H9 (cell line): ENCODE results near the gene LZIC. TPM values are rescaled to one million over a fixed set of nuclear protein-coding genes. Genes with fewer than 3 reads are reported as not detected.
"Not testable (repeated sequence)": the region's sequence is repeated elsewhere in the genome, so short reads cannot be mapped to it uniquely, and the experiment has no call there.

ENCODE experiments used
- DNase-seq: peaks from one replicate; pipeline ENCODE4 v3.0.0-alpha.2; 2017
- H2AFZ ChIP-seq: one replicate; pipeline ENCODE4 v1.6.1; 2013; ENCODE audit warnings: mild to moderate bottlenecking, low read length, control low read depth, moderate library complexity
- H2AK5ac ChIP-seq: 2 replicates; pipeline ENCODE4 v1.6.1; 2013; ENCODE audit warnings: low read length, control low read depth, mixed read lengths; ENCODE audit not compliant: insufficient read length
- H2BK120ac ChIP-seq: one replicate; pipeline ENCODE4 v1.6.1; 2013; ENCODE audit warnings: low read depth, mild to moderate bottlenecking, low read length, control low read depth, inconsistent platforms; ENCODE audit not compliant: poor library complexity, severe bottlenecking
- H2BK12ac ChIP-seq: 2 replicates; pipeline ENCODE4 v1.6.1; 2013; ENCODE audit warnings: low read length, control low read depth, mixed read lengths, low read depth; ENCODE audit not compliant: insufficient read length
- H2BK15ac ChIP-seq: 2 replicates; pipeline ENCODE4 v1.6.1; 2013; ENCODE audit warnings: low read depth, low read length, control low read depth
- H2BK20ac ChIP-seq: one replicate; pipeline ENCODE4 v1.6.1; 2013; ENCODE audit warnings: low read depth, mild to moderate bottlenecking, low read length, control low read depth, inconsistent platforms; ENCODE audit not compliant: poor library complexity, severe bottlenecking
- H2BK5ac ChIP-seq: 2 replicates; pipeline ENCODE4 v1.6.1; 2013; ENCODE audit warnings: low read length, control low read depth, mixed read lengths; ENCODE audit not compliant: insufficient read length
- H3K14ac ChIP-seq: 2 replicates; pipeline ENCODE4 v1.6.1; 2013; ENCODE audit warnings: low read length, control low read depth; ENCODE audit not compliant: insufficient read depth
- H3K18ac ChIP-seq: 2 replicates; pipeline ENCODE4 v1.6.1; 2013; ENCODE audit warnings: low read depth, mild to moderate bottlenecking, mixed read lengths, low read length, control low read depth; ENCODE audit not compliant: insufficient read length
- H3K23ac ChIP-seq: 2 replicates; pipeline ENCODE4 v1.6.1; 2013; ENCODE audit warnings: low read length, control low read depth, mixed read lengths, low read depth; ENCODE audit not compliant: insufficient read length
- H3K23me2 ChIP-seq: 2 replicates; pipeline ENCODE4 v1.6.1; 2013; ENCODE audit warnings: low read depth, mild to moderate bottlenecking, mixed read lengths, low read length, control low read depth; ENCODE audit not compliant: insufficient read length, poor library complexity, severe bottlenecking
- H3K27ac ChIP-seq: 2 replicates; pipeline ENCODE4 v1.5.1; 2013; ENCODE audit warnings: low read length, control low read depth, mixed read lengths, low read depth; ENCODE audit not compliant: insufficient read length
- H3K27me3 ChIP-seq: 2 replicates; pipeline ENCODE4 v1.6.1; 2013; ENCODE audit warnings: low read length, control low read depth, inconsistent platforms; ENCODE audit not compliant: insufficient read depth
- H3K4ac ChIP-seq: 2 replicates; pipeline ENCODE4 v1.6.1; 2013; ENCODE audit warnings: low read depth, mild to moderate bottlenecking, control low read depth, inconsistent platforms, low read length, moderate library complexity
- H3K4me1 ChIP-seq: 2 replicates; pipeline ENCODE4 v1.6.1; 2013; ENCODE audit warnings: low read length, control low read depth, inconsistent platforms; ENCODE audit not compliant: insufficient read depth
- H3K4me2 ChIP-seq: 2 replicates; pipeline ENCODE4 v1.6.1; 2013; ENCODE audit warnings: low read length, control low read depth, mixed read lengths; ENCODE audit not compliant: insufficient read length, insufficient read depth
- H3K56ac ChIP-seq: 2 replicates; pipeline ENCODE4 v1.6.1; 2013; ENCODE audit warnings: low read depth, mild to moderate bottlenecking, mixed read lengths, low read length, control low read depth; ENCODE audit not compliant: insufficient read length
- H3K79me1 ChIP-seq: 2 replicates; pipeline ENCODE4 v1.6.1; 2013; ENCODE audit warnings: low read depth, mild to moderate bottlenecking, moderate library complexity, low read length, control low read depth, inconsistent platforms; ENCODE audit not compliant: insufficient read depth, poor library complexity, severe bottlenecking
- H3K79me2 ChIP-seq: 2 replicates; pipeline ENCODE4 v1.6.1; 2013; ENCODE audit warnings: low read length, control low read depth, inconsistent platforms; ENCODE audit not compliant: insufficient read depth
- H3K9ac ChIP-seq: 2 replicates; pipeline ENCODE4 v1.6.1; 2013; ENCODE audit warnings: low read length, control low read depth, mixed read lengths; ENCODE audit not compliant: insufficient read length; ENCODE audit errors: extremely low read depth
- H3K9me3 ChIP-seq: one replicate; pipeline ENCODE4 v1.6.1; 2013; ENCODE audit warnings: low read depth, low read length, inconsistent platforms; ENCODE audit not compliant: control insufficient read depth
- H3T11ph ChIP-seq: one replicate; pipeline ENCODE4 v1.6.1; 2013; ENCODE audit warnings: mild to moderate bottlenecking, low read length, control low read depth, inconsistent platforms
- H4K20me1 ChIP-seq: one replicate; pipeline ENCODE4 v1.6.1; 2013; ENCODE audit not compliant: control insufficient read depth, insufficient read length, insufficient read depth
- H4K5ac ChIP-seq: 2 replicates; pipeline ENCODE4 v1.6.1; 2013; ENCODE audit warnings: low read depth, mild to moderate bottlenecking, mixed read lengths, low read length, control low read depth; ENCODE audit not compliant: insufficient read length
- H4K8ac ChIP-seq: replicated peaks from 2 replicates; pipeline ENCODE4 v1.6.1; 2013; ENCODE audit warnings: low read length, control low read depth, mixed read lengths, low read depth; ENCODE audit not compliant: insufficient read length
- H4K91ac ChIP-seq: 2 replicates; pipeline ENCODE4 v1.6.1; 2013; ENCODE audit warnings: low read depth, mild to moderate bottlenecking, moderate library complexity, mixed read lengths, low read length, control low read depth; ENCODE audit not compliant: insufficient read length
- H3K27ac Mint-ChIP-seq, 3 experiments: 2 replicates in 2 of 3; 3 replicates in 1 of 3; pipeline ENCODE4 v1.8.0; 2020 to 2021; ENCODE audit warnings: mixed read lengths in 3 of 3, mild to moderate bottlenecking in 1 of 3, moderate library complexity in 1 of 3
- H3K27me3 Mint-ChIP-seq: 2 replicates; pipeline ENCODE4 v1.8.0; 2021; ENCODE audit warnings: low read depth, mild to moderate bottlenecking, moderate library complexity, mixed read lengths
- H3K36me3 Mint-ChIP-seq, 3 experiments: 2 replicates in 2 of 3; 3 replicates in 1 of 3; pipeline ENCODE4 v1.8.0; 2020 to 2021; ENCODE audit warnings: low read depth in 3 of 3, mixed read lengths in 3 of 3; ENCODE audit not compliant: insufficient read depth in 1 of 3
- H3K4me1 Mint-ChIP-seq, 2 experiments: 2 replicates each; pipeline ENCODE4 v1.8.0; 2020; ENCODE audit warnings: mixed read lengths in 2 of 2
- H3K4me3 Mint-ChIP-seq, 2 experiments: 2 replicates in 1 of 2; 3 replicates in 1 of 2; pipeline ENCODE4 v1.8.0; 2020 to 2021; ENCODE audit warnings: mild to moderate bottlenecking in 2 of 2, mixed read lengths in 2 of 2, moderate library complexity in 1 of 2
- H3K9me3 Mint-ChIP-seq, 2 experiments: 2 replicates in 1 of 2; 3 replicates in 1 of 2; pipeline ENCODE4 v1.8.0; 2020; ENCODE audit warnings: mild to moderate bottlenecking in 2 of 2, mixed read lengths in 2 of 2, moderate library complexity in 1 of 2
- CTCF ChIP-seq: fragments of 200-600 bp; sonication (generic); conservative IDR thresholded peaks from 3 replicates; pipeline ENCODE4 v1.8.0; 2021; ENCODE audit warnings: antibody characterized with exemption, mild to moderate bottlenecking
- WGBS: extraction: QIAGEN DNeasy Blood & Tissue Kit; methylation state at CpG from one replicate; pipeline ENCODE4 v1.1.7; 2013; ENCODE audit warnings: missing lambda C conversion rate, low lambda C conversion rate, mixed read lengths; ENCODE audit not compliant: insufficient read length; ENCODE audit errors: extremely low coverage; 5-methylcytosine and 5-hydroxymethylcytosine counted together
- total RNA-seq: library from RNA; stranded (reverse); gene quantifications from 2 replicates; pipeline ENCODE4 v1.2.1, GENCODE V29; 2021

LZIC gene
- total RNA-seq, 1 experiment from 2014 or later: 22.9 TPM

GRCh38 chr1:9917901-9918300, 25.3 kb downstream of the LZIC start:
- H4K5ac ChIP-seq: no peak overlapping the region
- no peaks in the 10 kb centered on the region for H3K9me3 ChIP-seq
- Mint-ChIP-seq H3K4me1 (peaks cover 11 to 16% of the 10 kb centered on the region in 2 experiments), H3K9me3 (no peaks in the 10 kb centered on the region), H3K27ac (no peak overlapping the region), H3K27me3 (no peaks in the 10 kb centered on the region), H3K36me3 (no peaks in the 10 kb centered on the region), H3K4me3 (no peak overlapping the region)
- peaks cover 3% of the 10 kb centered on the region; the same call in 1 of the 2 replicates for H3K4me1 ChIP-seq
- no peak overlapping the region for H3K4me2 ChIP-seq
- H3K27ac ChIP-seq: no peak overlapping the region
- H3K23me2 ChIP-seq: no peaks in the 10 kb centered on the region
- H3K79me1 ChIP-seq: no peaks in the 10 kb centered on the region
- no peak overlapping the region for H3K56ac ChIP-seq
- no peak overlapping the region for H3K14ac ChIP-seq
- no peaks in the 10 kb centered on the region for H3K27me3 ChIP-seq
- no peak for DNase-seq
- no peak overlapping the region for H2BK15ac ChIP-seq
- no peak overlapping the region for H4K91ac ChIP-seq
- H3T11ph ChIP-seq: no peak overlapping the region
- no peak overlapping the region for H2BK20ac ChIP-seq
- H3K4ac ChIP-seq: no peak overlapping the region
- H2AFZ ChIP-seq: no peak overlapping the region
- H2BK12ac ChIP-seq: no peak overlapping the region
- no peak overlapping the region for H2AK5ac ChIP-seq
- H3K23ac ChIP-seq: no peak overlapping the region
- H4K20me1 ChIP-seq: no peaks in the 10 kb centered on the region
- no peak for TF ChIP-seq CTCF
- no peak overlapping the region for H2BK120ac ChIP-seq
- no peak overlapping the region for H2BK5ac ChIP-seq
- no peak overlapping the region for H4K8ac ChIP-seq
- no peak overlapping the region for H3K9ac ChIP-seq
- no peak overlapping the region for H3K18ac ChIP-seq
- no CpG with 5 or more reads among the region's 1 CpG for WGBS
- no peaks in the 10 kb centered on the region for H3K79me2 ChIP-seq

GRCh38 chr1:9917495-9917894, 25.7 kb downstream of the LZIC start:
- H3K4ac ChIP-seq, H3K4me3 Mint-ChIP-seq: not testable (repeated sequence)

More at GRCh38 chr1:9917495-9917894, 25.7 kb downstream of the LZIC start:
- H4K91ac ChIP-seq, H3K4me2 ChIP-seq, H4K5ac ChIP-seq, H3K27me3 Mint-ChIP-seq, H3K14ac ChIP-seq, H4K8ac ChIP-seq, H3K18ac ChIP-seq, H2AFZ ChIP-seq, H3K9me3 Mint-ChIP-seq, H3K27me3 ChIP-seq, H3K9me3 ChIP-seq, H3K23me2 ChIP-seq, H3K56ac ChIP-seq, H3K79me2 ChIP-seq, H2BK120ac ChIP-seq, H3K79me1 ChIP-seq, H3K27ac Mint-ChIP-seq, H2AK5ac ChIP-seq, H3K36me3 Mint-ChIP-seq, H2BK15ac ChIP-seq, H2BK12ac ChIP-seq, H3K9ac ChIP-seq, H3K23ac ChIP-seq, H3T11ph ChIP-seq, H3K4me1 ChIP-seq, H4K20me1 ChIP-seq, H2BK20ac ChIP-seq, H2BK5ac ChIP-seq, H3K27ac ChIP-seq, DNase-seq: not testable (repeated sequence)
- WGBS: no CpG with 5 or more reads among the region's 3 CpGs
- peaks cover 9 to 11% of the 10 kb centered on the region in 2 experiments for H3K4me1 Mint-ChIP-seq
